HL-60/S4 treated with phorbol 12-myristate 13-acetate at 8.2 ng/mL for 4 days and 3 days (cell line): Measurements from ENCODE around the gene CTAGE8.
"Not testable (repeated sequence)": the region's sequence is repeated elsewhere in the genome, so short reads cannot be mapped to it uniquely, and the experiment has no call there.

ENCODE experiments used
- in situ Hi-C: fragments of 300-500 bp; cut with MboI; formaldehyde crosslinking; loops from 2 replicates; pipeline ENCODE4 v1.15.0; 2022; ENCODE audit warnings: low sequenced_read_pairs

Gene CTAGE8, protein sequence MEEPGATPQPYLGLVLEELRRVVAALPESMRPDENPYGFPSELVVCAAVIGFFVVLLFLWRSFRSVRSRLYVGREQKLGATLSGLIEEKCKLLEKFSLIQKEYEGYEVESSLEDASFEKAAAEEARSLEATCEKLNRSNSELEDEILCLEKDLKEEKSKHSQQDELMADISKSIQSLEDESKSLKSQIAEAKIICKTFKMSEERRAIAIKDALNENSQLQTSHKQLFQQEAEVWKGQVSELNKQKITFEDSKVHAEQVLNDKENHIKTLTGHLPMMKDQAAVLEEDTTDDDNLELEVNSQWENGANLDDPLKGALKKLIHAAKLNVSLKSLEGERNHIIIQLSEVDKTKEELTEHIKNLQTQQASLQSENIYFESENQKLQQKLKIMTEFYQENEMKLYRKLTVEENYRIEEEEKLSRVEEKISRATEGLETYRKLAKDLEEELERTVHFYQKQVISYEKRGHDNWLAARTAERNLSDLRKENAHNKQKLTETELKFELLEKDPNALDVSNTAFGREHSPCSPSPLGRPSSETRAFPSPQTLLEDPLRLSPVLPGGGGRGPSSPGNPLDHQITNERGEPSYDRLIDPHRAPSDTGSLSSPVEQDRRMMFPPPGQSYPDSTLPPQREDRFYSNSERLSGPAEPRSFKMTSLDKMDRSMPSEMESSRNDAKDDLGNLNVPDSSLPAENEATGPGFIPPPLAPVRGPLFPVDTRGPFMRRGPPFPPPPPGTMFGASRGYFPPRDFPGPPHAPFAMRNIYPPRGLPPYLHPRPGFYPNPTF

DNA sequence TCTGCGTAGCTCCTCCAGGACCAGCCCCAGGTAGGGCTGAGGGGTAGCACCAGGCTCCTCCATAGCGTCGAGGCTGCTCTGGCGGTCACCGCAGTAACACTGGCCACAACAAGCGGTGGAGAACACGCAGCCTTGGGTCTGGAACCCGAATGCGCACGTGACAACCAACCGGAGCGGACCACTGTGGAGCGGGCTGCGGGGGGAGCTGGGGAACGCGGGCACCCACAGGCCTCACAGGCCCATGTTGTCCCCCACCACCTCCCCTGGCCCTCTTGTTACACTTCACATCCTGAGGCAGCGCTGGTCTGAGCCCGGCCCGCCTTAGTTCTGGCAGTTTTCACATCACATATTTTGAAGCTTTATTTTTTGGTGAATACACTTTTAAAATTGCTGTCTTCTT is at the start of gene CTAGE8:
Gene CTAGE8, minus strand, starts transcription at position 101 of the 400 bp plus-strand sequence. Its CDS starts 38 bp downstream, at position 63.
- in situ Hi-C loops = not testable (repeated sequence)

DNA sequence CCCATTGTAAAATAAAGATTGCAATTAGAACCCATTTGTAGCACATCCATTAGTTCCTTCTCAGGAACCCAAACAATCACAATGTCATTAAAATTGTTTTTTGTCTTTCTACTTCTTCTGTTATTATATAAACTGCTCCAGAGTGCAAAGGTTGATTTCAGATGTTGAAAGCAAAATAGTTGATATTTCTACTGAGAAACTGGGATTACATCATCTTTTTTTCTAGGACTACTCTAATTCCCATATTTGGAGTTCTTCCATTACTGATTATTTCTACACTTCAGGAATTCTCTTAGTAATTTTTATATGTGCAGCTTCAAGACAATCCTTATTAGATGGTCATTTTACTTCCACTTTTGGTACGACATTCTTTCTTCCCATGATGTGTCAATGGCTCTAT is 48.4 kb upstream of the CTAGE8 start:
- in situ Hi-C loops = not testable (repeated sequence)

DNA sequence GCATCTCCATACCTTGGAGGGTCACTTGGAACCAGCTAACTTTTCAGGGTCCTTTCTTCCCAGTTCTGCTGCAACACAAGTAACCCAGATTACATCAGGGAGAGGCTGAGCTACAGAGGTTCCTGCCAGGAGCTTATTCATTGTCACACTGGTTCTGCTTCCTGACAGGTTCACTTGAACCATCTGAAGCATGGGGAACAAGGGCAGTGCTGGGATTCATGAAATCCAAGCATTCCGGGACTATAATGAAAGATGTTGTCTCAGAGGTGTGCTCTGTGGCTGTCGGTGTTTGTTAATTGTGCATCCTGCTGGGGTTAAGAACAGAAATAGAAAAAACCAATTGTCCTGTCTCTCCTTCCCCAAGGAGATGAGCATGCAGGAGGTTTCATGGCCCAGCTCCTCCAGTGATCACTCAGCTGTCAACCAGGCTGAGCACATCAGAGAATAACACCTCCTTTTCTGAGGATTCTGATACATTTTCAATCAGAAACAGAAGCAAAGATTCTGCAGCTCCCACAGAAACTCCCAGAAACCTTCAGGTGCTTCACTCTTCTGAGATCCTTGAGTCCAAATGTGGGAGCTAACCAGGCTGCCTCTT is 42.9 kb upstream of the CTAGE8 start, which contains the start of gene OR2A1:
Gene OR2A1, plus strand, starts transcription at position 548 of the 598 bp plus-strand sequence. CDS start 5,706 bp downstream, outside the sequence.
- in situ Hi-C loops = not testable (repeated sequence)

DNA sequence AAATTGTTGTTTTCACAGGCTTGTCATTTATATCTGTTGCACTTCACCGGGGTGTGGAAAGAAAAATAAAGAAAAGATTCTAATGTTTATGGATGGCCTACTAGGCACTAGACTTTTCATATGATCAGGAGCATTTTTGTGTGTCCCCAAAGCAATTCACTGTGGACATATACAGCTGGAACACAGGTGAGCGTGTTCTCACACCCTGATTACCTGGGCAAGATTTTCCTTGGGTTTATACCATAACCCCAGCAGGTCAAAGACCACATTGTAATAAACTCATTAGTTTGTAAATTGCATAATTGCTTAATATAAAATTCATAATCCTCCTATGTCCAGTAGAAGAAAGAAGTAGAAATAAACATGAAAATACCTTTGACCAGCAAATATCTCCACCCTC is 42.1 kb upstream of the CTAGE8 start:
- in situ Hi-C loops = not testable (repeated sequence)

DNA sequence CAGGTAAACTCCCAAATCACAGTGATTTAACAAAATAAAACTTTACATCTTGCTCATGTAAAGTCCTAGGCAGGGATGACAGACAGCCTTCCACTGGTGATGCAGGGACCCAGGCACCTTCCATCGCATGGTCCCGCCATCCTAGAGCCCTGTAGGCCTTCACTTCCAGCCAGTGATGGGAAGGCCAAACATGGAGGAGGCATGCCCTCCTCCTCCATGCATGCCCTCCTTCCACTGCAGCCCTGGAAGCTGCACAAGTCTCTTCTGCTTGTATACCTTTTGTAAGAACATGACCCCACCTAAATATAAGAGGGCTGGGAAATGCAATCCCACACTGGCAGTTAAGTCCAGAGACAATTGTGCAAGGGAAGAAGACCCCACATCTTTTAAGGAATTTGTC is 40.6 kb upstream of the CTAGE8 start:
- in situ Hi-C loops = not testable (repeated sequence)

DNA sequence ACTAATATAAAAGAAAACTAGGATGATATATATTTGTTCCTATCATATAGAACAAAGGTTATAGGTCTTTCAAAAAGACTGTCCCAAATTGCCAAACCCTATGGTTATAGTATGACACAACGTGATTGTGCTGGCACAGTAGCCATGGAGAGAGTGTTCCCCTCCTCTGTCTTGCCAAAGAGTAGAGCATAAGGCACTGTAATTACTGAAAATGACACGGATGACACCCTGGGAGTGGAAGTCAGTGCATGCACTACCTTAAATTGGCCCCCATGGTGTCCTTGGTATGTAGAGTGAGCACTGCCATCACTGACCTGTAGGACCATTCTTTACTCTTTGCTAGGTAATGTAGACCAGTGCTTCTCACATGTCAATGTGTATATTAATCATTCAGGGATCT is 36.1 kb upstream of the CTAGE8 start:
- in situ Hi-C loops = not testable (repeated sequence)

DNA sequence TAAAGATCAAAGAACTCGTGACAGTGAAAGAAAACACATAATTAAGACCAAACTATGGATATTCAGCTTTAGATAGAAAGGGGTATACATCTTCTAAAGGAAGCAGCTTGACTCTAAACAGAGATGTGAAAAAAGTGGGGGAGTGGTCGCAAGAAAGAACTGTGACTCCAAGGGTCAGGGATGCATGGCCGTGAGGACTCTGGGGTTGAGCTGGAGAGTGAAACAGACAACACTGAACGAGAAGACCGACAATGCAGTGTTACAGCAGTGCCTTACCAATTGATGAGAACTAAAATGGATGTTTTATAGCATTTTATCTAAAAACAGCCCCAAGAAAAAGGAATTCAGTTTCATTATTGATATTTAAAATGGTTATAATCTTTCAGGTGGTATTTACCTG is 34.5 kb upstream of the CTAGE8 start:
- in situ Hi-C loops = not testable (repeated sequence)

DNA sequence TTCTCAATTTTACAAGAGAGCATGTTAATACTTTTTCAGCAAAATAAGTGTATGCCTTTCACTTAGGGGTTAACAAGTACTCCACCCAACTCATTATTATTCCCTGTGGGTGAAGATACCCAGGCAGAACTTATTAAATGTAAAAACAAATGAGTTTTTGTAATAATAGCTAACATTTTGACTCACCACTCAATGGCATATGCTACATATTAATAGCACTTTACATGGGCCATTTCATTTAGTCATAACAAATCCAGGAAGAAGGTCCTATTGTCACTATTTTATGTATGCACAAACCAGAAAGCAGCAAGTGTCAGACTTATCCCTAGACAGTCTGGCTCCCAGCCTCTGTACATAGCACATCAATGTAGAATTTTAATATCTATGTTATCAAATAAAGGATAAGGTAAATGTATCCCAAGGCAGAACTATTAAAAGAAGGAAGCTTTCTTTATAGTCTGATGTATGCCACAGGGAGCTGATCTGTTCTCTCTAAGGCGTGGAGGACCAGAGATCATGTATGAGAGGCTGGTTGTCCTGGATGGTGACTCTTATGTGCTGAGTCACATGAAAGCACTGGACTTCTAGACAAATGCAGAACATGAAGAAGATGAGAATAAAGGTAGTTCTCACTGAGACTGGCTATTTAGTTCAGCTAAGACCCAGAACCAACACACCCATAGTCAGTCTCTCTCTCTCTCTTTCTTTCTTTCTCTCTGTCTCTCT is 33.7 kb upstream of the CTAGE8 start:
- in situ Hi-C loops = not testable (repeated sequence)

DNA sequence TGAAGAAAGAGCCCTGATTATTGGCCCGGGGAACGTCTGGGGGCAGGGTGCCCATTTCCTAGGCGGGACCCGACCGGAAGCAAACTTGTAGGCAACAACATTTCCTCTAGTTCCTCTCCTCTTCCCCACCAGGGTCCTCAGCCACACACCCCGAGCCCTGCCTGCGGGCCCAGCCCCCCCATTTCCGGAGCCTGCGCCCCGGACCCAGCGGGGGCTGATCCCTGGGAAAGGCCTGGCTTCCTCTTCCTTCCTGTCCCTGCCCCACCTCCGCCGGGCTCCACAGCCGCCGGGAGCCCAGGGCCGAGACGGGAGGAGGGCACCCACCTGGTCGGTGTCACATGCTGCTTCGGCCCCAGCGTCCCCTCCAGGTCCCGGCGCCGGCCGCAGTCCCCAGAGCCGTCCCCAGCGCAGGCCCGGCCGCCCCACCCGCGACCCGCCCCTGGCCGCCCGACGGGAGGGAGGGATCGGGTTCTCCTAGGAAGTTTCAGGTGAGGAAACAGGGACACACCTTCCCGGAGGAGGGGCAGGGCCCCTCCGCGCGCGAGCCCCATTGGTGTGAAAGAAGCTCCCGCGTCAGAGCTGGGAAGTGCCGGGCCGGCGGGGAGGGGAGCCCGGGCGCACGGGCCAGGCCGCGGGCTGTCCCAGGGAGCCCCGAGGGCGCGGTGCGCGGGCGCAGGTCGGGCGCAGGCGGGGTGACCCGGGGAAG is 24.9 kb upstream of the CTAGE8 start:
- in situ Hi-C loops = not testable (repeated sequence)

DNA sequence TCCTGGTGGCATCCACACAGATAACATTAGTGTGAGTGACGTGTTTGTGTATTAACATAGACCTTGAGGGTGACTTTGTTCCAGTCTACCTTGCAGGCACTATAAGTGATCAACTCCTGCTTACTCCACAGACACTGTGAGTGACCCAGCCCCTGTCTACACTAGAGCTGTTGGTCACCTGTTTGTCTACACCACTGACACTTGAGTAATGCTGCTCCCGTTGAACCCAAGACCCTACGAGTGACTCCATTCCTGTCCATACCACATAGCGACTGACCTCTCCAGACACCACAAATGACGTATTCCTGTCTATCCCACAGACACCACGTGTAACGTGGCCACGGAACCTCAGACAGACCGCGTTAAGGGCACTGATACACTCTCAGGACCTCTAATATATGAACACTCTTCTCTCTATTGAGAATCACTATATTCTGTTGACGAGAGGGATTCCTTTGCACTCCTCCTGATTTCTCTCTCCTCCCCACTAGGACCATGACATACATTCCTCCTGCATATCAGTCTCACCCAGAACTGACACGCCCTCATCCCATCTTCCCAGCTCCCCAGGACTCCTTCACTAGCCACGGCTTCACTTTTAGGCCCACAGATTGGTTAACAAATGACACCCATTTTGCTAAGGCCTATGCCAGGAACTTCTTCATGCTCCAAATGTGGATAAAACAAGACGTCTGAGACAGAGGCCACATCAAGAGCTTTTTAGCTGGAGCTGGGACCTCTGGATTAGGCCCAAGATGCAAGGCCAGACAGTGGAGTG is 23.5 kb upstream of the CTAGE8 start:
- in situ Hi-C loops = not testable (repeated sequence)

DNA sequence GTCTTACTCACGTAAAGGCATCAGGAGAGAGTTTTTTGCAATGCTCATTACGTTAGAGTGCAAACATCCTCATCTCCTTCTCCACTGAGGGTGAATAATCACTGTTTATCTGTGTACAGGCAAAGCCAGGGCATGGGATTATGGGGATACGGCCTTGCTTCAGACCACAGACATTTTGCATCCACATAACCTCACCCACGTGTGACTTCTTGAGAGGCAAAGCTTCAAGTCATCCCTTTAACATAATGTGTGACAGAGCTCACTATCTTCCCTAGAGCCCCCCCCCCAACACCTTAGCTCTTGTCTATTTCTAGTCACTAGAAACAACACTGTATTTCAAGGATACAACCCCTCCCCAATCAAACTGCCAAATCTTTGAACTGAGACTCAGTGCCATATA is 22.5 kb upstream of the CTAGE8 start:
- in situ Hi-C loops = not testable (repeated sequence)

DNA sequence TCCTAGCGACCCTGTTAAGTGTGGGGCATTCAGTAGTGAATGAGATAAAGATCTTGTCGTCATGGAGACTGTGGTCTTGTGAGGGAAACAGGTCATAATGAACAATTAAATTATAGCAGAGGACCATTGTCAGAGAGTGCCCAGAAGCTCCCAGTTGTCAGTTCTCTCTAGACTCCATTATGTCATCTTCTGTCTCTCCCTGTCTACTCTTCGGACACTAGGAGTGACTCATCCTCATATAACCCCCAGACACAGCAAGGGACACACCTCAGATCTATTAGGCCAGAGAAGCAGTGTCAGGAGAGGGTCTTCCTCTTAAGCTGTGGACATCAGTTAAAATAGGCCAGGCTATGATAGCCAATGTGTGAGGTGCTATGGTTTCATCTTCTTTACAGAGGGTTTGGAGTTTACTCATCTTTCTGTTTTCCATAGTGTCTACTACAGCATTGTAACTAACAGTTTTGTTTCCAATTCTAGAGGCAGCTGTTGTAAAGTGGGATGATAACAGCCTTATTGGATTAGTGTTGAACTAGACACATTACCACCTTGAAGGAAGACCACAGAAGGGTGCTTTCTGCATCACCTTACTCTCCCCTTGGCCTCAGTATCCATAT is 18.2 kb upstream of the CTAGE8 start:
- in situ Hi-C loops = not testable (repeated sequence)

DNA sequence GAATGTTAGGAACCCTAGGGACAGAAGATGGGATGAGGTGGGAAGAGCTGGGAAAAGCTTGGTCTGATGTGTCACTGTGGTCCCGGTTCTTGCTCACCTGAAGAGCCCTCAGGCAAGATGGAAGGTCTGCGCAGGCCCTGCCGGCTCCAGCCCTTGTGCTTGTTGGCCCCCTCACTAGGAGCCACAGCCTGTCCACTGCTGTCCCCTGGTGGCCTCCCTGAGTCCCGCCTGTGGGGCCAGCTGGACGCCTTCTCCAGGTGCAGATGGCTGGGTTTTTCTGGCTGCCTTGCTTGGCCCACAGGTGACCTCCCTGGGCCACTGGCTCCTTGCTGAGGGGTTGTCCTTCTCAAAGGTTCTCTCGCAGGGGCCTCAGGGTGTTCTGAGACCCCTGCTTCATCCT is 14.6 kb upstream of the CTAGE8 start:
- in situ Hi-C loops = not testable (repeated sequence)

DNA sequence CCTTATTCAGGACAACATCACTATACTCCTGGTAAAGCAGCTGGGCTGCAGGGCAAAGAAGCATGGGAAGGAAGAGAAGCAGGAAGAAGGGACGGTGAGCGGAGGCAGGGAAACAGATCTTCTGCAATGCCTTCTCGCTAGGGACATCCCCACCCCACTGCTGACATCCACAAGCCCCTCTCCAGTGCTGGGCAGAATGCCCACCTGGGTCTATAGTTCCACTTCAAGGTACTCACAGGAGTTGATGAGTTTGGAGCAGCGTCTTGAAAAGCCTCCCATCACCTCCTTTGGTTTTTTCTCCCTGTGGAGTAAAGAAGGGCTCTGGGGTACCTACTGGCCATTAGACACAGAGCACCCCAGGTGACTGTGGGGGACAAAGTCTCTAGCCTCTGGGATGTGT is 13.4 kb upstream of the CTAGE8 start:
- in situ Hi-C loops = not testable (repeated sequence)

DNA sequence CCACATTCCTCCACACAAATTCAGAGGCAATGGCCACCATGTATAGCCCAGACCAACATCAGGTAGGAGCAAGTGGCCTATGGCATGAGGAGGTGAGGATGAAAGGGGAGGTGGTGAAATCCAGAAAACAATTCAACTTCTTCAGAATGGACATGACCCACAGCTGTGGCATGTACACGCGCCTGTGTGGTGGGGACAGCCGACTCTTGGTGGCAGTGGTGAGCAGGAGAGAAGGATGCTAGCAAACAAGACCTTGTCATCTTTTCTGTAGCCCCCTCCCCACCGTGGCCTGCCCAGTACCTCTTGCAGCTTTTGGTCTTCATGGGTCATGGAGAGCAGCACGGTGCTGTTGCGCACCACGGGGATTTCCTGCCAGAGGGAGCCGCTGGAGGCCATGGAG is 12.9 kb upstream of the CTAGE8 start:
- in situ Hi-C loops = not testable (repeated sequence)

DNA sequence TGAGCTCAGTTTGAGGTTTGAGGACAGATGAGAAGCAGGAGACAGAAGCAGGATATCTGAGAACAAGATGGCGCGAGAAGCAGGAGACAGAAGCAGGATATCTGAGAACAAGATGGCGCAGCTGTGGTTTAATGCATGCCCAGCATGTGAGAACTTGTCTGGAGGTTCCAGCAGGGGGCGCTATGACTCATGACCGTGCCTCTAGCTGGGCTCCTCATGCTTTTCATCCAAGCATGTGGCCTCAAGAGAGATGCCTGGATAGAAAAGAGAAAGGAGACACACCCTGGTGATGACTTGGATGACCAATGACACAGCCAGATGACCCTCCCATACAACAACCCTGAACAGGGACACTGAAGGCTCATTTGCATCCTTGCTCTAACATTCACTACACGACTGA is 10.9 kb upstream of the CTAGE8 start:
- in situ Hi-C loops = not testable (repeated sequence)

DNA sequence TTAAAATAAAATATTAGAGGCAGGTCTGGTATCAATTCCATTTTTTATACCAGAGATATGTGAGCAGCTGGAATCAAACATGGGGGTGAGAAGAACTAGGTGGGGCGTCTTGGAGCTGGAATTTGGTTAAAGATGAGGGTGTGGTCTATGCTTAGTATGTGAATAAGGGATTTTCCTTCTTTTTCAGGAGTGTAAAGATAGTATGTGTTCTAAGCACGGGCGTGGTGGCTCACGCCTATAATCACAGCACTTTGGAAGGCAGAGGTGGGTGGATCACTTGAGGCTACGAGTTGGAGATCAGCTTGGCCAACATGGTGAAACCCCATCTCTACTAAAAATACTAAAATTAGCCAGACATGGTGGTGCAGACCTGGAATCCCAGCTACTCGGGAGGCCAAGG is 6.2 kb upstream of the CTAGE8 start:
- in situ Hi-C loops = not testable (repeated sequence)

DNA sequence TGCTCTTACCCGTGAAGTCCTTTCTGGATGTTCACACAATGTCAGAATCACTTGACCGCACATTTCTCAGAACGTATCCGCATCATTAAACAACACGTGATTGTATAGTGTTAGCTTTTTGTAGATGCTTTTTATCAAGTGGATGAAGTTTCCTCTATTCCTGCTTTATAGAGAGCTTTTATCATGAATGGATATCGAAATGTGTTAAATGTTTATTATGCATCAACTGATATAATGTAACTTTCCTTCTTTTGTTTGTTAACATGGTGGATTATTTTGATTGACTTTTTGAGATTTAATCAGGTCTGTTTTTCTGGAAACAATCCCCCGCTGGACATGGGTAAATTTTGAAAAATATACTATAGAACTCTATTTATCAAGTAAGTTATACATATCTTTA is 4.4 kb downstream of the CTAGE8 start, which contains the start of gene OR2A7:
Gene OR2A7, minus strand, starts transcription at position 101 of the 400 bp plus-strand sequence. CDS start 5,164 bp downstream, outside the sequence.
- in situ Hi-C loops = not testable (repeated sequence)

DNA sequence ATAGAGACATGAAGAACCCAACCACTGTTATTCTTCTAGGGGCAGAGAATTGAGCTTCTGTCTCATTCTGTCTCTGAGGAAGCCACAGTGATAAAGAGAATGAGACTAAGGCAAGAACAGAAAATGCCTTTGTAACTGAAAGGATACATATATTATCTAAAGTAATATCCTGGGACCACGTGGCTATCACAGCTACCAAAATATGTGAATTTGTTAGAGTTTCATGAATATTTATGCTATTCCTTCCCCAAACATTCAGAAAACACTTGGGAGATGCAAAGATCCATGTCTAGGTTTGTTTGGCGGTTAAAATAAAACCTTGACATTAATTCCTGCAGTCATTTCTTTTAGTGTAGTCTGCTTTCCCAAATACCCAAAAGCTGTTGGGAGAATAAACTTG is 7.0 kb downstream of the CTAGE8 start:
- in situ Hi-C loops = not testable (repeated sequence)
